DLD1 (cell line): ENCODE data around the gene TBX10.
"Not testable (repeated sequence)": the region's sequence is repeated elsewhere in the genome, so short reads cannot be mapped to it uniquely, and the experiment has no call there.

ENCODE experiments used
- in situ Hi-C: cut with HindIII; loops from 2 replicates; pipeline ENCODE4 v1.10.0; 2017; ENCODE audit warnings: low sequenced_read_pairs

Gene TBX10

DNA sequence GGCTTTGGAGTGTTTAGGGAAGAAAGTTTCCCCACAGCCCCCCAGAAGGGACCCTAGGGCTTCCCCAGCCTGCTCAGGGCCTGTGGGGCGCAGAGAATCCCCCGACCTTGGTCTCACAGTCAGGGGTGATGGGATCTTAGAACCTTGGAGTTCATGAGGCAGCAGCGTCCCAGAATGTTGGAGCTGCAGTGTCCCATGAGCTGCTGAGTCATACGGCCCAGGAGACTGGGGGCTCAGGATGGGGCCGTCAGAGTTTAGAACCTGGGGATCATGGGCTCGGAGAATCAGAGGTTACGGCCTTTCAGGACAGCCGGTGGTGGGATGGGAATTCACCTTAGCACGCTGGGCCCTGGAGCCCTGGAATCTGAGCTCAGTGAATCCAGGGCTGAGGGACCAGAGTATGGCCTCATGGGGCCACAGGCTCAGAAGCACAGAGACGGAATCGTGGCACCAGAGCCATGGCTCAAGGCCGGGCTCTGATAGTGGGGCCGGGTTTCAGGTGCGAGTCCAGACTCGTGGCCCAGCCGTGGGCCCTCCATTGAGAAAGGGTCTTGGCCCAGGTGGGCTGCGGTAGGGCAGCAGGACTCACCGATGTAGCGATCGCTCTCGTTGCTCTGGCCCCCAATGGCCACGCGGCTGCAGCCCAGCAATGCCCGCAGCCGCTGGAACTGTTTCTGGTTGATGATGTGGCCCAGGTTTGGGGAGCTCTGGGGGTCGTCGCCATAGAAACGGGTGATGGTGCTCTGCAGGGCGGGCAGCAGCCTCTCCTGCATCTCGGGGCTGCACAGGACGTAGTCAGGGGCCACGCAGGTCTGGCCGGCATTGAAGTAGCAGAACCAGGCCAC lies 25.4 kb upstream of the TBX10 start:
- in situ Hi-C loops, result no loop called here

- in situ Hi-C loops, result no loop called here
These were observed 24.6 kb upstream of the TBX10 start for GRCh38 chr11:67664213-67664585.

- in situ Hi-C loops, result no loop called here
These were observed 24.1 kb upstream of the TBX10 start for GRCh38 chr11:67663532-67664212.

- in situ Hi-C loops, result no loop called here
These were observed 23.4 kb upstream of the TBX10 start for GRCh38 chr11:67662835-67663531.

- in situ Hi-C loops, result no loop called here
These were observed 22.7 kb upstream of the TBX10 start for GRCh38 chr11:67662142-67662834.

DNA sequence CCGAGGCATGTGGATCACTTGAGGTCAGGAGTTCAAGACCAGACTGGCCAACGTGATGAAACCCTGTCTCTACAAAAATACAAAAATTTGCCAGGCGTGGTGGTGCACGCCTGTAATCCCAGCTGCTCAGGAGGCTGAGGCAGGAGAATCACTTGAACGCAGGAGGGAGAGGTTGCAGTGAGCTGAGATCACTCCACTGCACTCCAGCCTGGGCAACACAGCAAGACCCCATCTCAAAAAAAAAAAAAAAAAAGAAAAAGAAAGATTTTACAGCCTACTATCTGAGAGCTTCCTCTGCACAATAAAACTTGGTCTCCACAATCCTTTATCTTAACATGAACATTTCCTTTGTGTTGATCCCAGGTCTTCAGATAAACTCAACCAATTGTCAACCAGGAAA lies 21.2 kb upstream of the TBX10 start:
- in situ Hi-C loops, result not testable (repeated sequence)

DNA sequence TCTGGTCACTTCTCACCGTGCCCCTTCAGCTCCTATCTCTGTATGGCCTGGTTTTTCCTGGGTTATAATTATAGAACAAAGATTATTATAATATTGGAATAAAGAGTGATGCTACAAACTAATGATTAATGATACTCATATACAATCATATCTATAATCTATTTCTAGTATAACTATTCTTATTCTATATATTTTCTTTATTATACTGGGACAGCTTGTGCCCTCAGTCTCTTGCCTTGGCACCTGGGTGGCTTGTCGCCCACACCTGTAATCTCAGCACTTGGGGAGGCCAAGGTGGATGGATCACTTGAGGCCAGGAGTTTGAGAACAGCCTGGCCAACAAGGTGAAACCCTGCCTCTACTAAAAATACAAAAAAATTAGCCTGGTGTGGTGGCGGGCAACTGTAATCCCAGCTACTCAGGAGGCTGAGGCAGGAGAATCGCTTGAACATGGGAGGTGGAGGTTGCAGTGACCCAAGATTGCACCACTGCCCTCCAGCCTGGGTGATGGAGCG lies 20.1 kb upstream of the TBX10 start:
- in situ Hi-C loops, result not testable (repeated sequence)

DNA sequence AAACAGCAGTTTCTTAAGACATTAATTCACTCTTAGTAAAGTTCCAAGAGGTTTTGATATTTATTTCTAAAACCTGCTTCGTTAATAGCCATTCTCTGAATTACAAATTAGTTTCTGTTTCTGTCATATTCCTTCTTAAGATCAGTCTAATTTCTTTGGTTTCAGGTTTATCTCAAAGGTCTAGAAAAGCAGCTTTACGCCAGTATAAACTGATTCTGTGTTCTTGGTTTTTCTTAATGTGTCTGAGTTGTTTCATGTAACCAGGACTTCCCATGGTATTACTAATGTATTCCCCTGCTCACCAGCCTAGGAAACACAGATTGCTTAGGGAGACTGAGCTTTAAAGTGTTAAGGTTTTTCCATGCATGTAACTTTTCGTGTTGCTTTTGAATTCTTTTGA lies 17.7 kb upstream of the TBX10 start:
- in situ Hi-C loops, result no loop called here

GRCh38 chr11:67656278-67656922 lies 16.8 kb upstream of the TBX10 start:
- in situ Hi-C loops, result no loop called here

- in situ Hi-C loops, result no loop called here
These were observed 14.7 kb upstream of the TBX10 start for GRCh38 chr11:67654225-67654624.

GRCh38 chr11:67652965-67653845 lies 13.6 kb upstream of the TBX10 start:
- in situ Hi-C loops, result no loop called here

DNA sequence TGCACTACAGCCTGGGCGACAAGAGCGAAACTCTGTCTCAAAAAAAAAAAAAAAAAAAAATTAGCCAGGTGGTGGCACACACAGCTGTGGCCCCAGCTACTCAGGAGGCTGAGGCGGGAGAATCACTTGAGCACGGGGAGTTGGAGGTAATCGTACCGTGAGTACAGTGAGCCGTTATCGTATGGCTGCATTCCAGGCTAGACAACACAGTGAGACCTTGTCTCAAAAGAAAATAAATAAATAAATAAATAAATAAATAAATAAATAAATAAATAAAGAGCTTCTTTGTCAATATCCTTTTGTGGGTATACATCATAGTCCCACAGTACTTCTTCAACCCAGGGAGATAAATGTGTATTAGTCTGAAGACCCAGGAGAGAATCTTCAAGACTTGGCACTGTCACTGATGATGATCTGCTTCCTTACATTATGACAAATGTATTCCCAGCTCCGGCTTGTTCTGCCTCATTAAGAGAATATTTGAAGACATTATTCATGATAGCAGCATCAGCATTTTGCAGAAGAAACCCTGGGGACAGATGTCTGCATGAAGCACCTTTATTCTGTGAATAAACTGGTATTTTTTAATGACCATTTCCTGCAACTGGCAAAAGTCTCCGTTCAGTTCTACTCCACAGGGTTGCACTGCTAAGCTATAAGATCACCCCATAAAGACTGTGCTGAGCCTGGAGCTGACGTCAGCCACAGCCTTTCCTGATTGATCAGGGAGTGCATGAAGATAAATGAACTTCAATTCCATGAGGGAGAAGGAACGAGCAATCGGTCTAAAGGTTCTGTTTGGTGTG lies 12.6 kb upstream of the TBX10 start:
- in situ Hi-C loops, result no loop called here

- in situ Hi-C loops, result no loop called here
These were observed 10.3 kb upstream of the TBX10 start for GRCh38 chr11:67649634-67650510.

- in situ Hi-C loops, result no loop called here
These were observed 9.4 kb upstream of the TBX10 start for GRCh38 chr11:67648796-67649613.

GRCh38 chr11:67648140-67648795 lies 8.7 kb upstream of the TBX10 start:
- in situ Hi-C loops, result no loop called here

DNA sequence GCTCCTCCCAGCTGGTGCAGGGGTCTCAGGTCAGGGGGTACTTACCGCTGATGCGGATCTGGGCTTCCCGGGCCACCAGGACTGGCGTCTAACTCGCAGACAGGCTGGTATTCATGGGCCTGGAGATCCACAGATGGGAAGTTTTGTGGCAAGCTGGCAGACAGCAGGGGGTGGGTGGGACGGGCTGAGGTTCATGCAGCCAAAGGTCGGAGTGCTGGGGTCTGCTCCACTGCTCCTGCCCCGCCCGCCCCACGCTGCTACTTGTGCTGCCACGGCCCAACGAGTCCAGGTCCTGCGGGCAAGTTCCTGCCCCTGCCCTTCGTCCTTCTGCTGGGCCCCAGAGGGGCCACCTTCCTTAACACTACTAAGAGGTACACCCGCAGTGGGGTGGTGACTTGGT lies 7.9 kb upstream of the TBX10 start:
- in situ Hi-C loops, result no loop called here
